M059J (cell line): Measurements from ENCODE around the gene GPT2. TPM values are rescaled to one million over a fixed set of nuclear protein-coding genes. Genes with fewer than 3 reads are reported as not detected.
"Not testable (repeated sequence)": the region's sequence is repeated elsewhere in the genome, so short reads cannot be mapped to it uniquely, and the experiment has no call there.

Experiments
- DNase-seq: peaks from one replicate; pipeline ENCODE4 v3.0.0-alpha.2; 2012; ENCODE audit warnings: low read depth
- total RNA-seq: library from RNA; depleted of rRNA; stranded (reverse); fragments of >200 nt; shearing (Covaris generic); gene quantifications from 2 replicates; pipeline ENCODE4 v1.2.3, GENCODE V29; 2014

GPT2 gene
- total RNA-seq, 1 experiment from 2014 or later: 31.7 TPM

DNA sequence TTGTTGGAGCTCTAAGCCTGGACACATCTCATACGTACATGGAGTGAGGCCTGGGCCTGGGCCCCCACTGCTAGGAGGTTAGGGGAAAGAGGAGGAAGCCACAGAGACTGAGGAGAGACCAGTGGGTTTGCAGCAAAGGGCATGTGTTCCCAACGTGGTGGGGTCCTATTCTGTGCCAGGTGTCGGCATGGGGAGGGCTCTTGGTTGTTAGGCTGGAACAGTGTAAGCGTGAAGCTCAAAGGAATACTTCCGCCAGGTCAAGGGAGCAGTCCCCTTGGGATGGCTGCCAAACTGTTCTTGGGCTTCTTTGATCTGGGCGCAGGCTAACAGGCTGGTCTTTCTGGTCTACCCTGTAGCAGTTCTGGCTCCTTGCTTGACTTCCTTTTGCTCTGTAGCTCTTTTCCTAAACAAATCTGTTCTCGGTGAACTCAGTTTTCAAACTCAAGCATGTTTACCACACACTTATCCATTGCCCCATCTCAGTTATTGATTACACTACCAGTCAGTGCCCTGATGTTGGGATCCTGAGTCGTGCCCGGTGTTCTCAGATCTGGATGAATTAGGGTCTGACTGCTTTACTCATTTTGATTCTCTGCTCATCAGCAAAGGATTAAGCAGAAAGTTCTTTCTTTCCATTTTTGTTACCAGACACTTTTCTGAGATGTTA is 36.4 kb downstream of the GPT2 start:
- no peak for DNase-seq

DNA sequence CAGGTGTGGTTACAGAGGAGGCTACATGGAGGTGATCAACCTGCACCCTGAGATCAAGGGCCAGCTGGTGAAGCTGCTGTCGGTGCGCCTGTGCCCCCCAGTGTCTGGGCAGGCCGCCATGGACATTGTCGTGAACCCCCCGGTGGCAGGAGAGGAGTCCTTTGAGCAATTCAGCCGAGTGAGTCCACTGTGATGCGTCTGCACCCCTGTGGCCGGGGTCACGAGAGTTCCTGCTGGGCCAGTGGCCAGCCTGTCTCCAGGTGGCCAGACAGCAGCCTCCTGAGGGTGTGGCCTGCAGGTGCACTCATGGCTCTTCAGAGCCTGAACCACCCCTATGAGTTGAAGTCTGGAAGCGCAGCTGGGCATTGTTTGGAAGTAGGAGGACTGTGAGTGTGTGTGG is 38.1 kb downstream of the GPT2 start:
- no peak for DNase-seq

DNA sequence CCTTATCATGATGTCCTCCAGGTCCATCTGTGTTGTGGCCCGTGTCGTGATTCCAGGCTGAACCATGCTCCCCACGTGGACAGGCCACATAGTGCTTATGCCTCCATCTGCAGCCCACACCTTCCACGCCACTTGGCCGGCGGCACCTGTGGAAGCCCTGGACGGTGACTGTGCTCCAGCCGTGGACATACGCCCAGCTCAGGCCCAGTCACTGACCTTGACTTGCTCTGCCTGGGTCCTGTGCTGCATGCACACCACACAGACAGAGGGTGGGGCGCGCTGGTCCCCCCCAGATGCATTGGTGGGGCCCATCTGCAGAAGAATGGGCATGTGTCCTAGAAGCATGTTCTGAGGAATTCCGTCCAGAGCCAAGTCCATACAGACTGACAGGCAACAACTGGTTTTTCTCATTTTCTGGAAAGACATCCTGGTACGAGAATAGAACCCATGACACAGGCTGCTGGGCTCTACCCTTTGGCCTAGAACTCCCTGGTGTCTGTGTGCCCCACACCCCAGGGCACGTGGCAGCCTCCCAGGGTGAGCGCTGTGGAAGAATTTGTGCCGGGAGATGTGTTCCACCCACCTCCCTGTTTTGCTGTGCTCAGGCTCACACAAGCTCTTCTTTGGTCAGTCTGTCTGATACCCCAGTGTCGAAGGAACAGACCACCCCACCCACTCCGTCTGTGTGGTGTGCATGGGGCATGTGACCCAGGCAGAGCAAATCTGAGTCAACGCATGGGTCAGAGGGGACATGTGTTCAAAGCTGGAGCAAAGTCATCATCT is 39.5 kb downstream of the GPT2 start:
- DNase-seq: no peak

DNA sequence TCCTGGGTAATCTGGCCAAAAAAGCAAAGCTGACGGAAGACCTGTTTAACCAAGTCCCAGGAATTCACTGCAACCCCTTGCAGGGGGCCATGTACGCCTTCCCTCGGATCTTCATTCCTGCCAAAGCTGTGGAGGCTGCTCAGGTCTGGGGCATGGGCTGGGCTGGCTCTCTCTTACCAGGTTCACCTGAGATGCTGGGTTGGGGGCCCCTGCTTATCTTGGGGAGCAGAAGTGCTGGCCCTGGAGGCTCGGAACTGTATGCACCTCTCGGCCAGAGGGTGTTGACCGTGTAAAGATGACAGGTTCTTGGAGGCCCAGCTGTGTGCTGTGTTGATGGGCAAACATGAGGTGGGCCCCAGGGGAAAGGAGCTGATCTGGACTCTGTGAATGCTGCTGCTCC is 40.2 kb downstream of the GPT2 start:
- no peak for DNase-seq

DNA sequence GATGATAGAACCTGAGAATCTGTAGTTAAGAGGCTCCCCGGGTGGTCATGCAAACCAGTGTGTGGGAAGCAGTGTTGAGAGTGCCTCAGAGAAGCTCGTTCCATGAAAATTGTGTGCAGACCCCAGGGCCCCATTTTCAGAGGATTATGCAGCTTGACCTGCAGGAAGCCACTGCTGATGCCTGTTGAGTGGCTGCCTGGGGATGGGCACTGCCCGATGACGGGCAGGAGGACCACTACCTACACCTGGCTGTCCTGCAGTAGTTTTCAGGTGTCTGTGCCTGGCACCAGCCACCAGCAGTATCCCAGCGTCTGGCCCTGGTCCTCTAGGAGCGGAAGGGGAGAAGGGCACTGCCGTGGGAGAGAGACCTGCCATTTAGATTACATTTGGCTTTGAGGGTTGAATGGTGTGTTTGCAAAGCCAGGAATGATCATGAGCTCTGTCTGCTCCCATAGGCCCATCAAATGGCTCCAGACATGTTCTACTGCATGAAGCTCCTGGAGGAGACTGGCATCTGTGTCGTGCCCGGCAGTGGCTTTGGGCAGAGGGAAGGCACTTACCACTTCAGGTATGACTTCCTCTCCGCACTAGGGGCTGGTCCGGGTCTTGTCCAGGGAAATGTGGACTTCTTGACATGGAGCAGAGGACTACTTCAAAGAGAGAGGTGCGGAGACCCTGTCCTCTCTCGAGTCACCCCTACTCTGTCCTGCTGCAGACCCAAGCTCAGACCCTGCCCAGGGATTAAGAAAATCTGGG is 42.5 kb downstream of the GPT2 start:
- DNase-seq: no peak

DNA sequence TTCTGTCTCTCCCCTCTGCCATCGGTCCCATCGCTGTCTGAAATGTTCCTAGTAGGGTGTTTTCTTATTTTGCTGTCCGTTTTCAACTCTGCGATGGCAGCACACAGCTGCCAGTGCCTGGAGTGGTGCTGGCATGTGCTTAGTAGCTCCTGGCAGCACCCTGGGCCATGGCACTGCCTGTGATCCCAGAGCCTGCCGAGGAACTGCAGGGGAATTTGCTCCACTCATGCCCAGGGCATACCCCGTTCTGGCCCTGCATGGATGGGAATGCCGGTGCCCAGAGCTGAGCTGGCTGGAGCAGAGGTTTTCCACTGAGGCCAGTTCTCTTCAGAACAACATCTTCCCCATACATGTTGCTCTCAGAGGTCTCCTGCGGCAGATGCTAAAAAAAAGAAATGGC is 43.1 kb downstream of the GPT2 start:
- no peak for DNase-seq

DNA sequence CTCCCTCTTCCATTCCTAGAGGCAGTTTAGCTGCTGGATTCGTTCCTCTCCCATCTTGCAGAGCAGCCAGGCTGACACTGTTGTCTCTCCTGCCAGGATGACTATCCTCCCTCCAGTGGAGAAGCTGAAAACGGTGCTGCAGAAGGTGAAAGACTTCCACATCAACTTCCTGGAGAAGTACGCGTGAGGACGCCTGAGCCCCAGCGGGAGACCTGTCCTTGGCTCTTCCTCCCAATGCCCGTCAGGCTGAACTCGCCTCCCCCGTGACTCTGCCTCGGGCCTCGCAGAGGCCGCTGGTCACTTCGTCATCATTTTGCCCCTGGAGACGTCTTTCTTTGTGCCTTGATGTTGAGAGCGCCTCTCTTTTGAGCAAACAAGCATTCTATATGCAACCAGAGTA is 44.6 kb downstream of the GPT2 start:
- DNase-seq: no peak

DNA sequence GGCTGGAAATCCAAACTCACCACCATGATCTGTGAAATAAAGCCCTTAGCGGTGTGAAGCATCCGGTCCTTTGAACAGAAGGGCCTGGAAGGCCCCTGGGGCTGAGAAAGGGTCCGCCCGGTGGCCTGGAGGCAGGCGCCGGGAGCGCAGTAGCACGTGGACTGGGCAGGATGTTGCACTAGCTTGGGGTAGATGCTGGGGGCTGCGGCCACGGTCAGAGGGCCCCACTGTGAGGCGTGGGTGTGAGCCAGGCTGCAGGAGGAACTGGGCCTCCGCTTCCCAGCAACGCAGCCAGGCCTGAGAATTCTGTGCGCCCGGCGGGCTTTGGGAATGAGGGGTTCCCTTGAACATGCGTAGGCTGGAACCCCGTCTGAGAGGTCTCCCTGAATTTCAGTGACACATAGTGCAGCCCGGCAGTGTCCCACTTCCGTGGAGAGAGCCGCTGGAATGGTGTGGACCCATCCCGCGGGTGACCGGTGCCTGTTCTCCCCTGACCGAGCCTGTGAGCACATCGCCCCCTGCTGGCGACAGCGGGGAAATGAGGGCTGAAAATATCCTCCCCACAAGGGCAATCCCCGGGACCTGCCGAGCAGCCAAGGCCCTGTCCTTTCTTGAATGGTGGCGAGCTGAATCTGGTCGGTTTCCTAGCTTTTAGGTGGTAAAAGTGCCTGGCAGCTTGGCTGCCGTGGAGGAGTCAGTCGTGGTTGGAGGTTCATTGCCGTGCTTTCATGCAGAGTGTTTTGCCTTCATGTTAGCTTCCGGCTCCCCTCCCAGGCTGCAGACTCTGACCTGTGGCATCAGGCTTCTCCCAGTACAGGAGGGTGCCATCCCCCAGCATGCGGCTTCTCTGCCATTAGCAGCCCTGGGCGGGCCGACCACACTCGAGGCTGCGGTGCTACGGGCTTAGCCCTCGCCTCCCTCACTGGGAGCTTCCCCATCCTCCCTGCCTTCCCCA is 45.5 kb downstream of the GPT2 start:
- DNase-seq: peak; percentile 39

DNA sequence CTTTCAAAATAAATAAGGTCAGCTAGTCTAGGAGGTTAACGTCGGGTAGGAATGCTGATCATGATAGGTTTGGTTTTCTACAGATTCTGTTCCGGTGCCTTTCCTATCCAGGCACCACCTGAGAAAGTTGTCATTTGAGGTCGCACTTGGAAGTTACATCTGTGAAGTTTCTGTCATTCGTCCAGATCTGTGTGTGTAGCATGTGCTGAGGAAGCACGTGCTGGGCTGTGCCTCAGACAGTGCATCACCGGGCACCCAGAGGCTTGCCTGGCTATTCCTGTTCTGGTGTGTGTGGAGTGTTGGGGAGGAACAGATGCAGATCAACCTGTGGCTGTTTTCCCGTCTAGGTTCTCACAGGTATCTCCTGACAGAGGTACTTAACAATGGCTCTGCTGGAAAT is 46.7 kb downstream of the GPT2 start:
- no peak for DNase-seq

DNA sequence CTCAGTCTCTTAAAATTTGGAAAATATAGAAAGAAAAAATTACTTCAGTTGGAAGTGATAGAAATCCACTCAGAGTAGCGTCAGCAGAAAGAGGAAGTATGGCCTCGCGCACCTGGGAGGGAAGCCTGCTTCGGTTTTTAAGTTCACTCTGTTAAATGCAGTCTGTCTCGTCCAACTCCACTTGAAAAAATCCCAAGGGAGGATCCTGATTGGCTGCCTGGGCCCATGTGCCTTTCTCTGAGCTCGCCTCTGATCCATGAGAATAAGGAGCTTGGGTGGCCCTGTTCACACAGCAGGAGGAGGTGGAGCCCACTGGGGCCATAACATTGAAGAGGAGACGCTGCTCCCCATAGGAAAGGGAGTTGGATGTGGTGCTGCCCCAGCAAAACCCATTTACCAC is 48.6 kb downstream of the GPT2 start:
- peak; percentile 10 for DNase-seq

DNA sequence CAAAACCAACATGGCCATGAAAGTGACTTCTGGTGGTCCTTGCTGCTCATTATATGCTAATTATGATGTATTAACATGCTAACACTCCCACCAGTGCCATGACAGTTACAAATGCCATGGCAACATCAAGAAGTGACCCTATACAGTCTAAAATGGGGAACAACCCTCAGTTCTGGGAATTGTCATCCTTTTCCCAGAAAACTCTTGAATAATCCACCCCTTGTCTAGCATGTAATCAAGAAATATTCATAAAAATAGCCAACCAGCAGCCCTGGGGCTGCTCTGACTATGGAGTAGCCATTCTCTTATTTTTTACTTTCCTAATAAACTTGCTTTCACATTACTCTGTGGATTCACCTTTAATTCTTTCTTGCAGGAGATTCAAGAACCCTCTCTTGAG is 53.4 kb downstream of the GPT2 start:
- DNase-seq: no peak

DNA sequence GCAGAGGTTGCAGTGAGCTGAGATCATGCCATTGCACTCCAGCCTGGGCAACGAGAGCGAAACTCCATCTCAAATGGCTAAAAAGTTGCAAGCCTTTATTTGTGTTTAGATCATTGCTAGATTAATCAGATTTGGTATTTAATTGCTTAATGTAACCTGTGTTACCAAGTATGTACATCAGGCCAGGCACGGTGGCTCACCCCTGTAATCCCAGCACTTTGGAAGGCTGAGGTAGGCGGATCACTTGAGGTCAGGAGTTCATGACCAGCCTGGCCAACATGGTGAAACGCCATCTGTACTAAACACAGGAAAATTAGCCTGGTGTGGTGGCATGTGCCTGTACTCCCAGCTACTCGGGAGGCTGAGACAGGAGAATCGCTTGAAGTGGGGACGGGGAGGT is 60.6 kb downstream of the GPT2 start:
- DNase-seq: not testable (repeated sequence)

DNA sequence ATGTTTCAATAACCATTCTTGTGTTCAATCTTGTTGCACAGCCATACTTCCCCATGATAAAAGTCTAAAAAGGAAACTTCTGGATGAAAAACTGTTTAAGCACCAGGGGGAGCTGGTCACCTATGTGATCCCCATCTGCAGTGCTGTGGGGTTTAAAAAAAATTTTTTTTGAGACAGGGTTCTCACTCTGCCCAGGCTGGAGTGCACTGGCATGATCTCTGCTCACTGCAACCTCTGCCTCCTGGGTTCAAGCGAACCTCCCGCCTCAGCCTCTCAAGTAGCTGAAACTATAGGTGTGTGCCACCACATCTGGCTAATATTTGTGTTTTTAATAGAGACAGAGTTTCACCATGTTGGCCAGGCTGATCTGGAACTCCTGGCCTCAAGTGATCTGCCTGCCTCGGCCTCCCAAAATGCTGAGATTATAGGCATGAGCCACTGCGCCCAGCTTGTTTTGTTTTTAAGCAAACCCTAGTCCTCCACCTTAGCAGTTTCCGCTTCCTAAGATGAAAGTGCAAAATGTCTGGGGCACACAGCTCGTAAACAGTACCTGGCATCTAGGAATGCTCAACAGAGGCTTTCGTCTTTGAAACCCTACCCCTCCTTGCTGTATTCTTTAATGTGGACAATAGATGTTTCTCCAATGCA is 63.9 kb downstream of the GPT2 start:
- peak; percentile 51 for DNase-seq

DNA sequence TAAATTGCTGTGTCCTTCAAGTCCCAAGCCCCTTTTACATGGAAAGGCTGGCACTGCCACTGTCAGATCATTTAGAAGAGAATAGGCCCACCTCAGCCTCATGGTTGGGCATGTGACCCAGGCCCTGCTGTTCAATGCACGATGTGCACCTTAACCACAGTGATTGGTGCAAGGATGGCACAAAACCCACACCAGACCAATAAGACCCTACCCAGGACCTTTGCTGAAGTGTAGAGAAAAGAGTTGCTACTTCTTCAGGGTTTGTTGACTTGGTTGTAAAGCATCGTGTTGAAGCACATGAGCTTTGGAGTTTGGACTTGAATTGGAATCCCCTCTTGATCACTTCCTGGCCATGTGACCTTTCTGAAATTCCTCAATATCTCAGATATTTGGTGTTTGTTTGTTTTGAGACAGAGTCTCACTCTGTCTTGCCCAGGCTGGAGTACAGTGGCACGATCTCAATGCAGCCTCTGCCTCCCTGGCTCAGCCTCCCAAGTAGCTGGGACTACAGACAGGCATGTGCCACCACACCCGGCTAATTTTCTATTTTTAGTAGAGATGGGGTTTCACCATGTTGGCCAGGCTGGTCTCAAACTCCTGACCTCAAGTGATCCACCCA is 64.5 kb downstream of the GPT2 start:
- no peak for DNase-seq

DNA sequence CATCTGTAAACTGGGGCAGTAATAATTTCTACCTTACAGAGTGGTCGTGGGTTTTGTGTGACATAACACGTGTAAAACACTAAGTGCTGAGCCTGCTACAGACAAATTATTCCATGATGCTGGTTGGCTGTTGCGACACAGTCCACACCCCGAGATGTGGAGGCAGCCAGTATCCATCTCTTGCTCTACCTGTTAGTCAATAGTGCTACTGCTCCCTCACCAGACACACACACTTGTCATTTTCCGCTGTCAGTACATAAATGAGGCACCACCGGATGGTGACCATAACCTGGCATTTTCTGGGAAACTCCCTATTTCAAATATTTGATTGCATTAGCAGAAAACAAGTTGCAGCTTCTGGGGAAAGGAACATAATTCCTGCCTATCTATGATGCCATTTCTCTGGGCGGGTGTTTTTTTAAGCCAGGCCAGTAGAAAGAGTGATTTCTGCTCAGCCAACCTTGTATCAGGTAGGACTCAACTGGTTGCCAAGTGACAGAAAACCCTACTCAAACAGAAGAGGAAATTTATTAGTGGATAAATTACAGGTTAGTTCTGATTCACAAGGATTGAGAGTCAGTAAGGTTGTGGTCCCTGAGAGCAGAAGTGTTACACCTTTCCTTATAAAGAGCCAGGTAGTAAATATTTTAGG is 65.2 kb downstream of the GPT2 start:
- DNase-seq: no peak

DNA sequence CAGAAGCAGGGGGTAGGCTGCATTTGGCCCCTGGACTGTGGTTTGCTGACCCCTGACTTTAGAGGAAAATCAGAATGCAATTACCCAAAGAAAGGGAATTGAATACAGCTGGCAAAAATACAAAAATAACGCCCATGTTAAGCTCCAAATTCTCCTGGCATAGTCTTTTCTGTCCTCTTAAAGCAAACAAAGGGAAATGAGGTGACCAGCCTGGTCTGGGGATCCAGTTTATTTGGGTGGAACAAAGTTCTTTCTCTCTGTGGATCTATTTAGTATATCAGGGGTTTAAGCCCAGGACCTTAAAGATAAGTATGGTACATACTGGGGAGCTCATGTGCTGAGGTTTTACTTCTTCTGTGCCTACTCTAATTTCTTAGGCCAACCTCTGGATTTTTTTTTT is 65.8 kb downstream of the GPT2 start:
- DNase-seq: no peak

DNA sequence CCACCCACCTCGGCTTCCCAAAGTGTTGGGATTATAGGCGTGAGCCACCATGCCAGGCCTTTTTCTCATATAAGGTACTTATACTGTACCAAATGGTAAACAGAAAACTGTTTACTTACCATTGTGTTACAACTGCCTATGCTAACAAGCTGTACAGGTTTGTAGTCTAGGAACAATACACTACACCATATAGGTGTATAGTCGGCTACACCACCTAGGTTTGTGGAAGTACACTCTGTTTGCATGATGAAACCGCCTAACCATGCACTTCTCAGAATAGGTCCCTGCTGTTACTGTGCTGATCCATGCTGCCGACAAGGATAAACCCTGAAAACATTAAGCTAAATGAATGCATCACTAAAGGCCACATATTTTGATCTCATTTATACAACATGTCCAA is 70.4 kb downstream of the GPT2 start:
- no peak for DNase-seq

DNA sequence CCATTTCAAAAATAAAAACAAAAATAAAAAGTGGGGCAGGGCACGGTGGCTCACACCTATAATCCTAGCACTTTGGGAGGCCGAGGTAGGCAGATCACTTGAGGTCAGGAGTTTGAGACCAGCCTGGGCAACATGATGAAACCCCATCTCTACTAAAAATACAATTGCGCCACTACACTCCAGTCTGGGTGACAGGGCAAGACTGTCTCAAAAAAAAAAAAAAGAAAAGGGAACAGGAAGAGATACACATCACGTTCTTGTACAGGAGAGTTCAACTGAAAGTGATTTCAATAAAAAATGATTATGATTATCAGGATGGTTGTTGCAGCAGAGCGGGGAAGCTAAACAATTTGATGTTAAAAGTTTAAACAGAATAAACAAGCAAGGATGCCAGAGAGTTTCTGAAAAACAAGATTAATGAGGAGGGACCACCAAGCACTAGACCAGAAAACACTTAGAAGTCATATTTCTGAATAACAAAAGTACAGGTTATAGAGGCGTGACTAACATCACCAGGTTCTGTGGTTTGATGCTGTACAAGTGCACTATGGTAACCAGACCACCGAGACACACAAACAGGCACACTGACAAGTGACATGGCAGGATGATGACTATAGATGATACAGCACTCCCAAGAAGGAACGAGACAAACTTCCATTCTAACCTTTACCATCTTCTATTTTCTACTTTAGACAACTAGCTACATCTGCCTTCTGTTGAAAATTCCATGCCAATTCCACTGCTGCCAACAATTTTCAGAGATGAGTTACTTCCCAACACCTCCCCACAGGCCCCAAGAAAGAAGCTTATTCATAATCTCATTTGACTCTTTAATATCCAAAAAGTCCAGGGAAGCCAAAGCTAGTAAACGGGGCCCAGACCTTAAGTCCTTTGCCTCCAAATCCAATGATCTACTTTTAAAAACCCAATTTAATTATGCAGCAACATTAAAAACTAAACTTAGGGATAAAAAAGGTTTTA is 77.5 kb downstream of the GPT2 start:
- DNase-seq: no peak

DNA sequence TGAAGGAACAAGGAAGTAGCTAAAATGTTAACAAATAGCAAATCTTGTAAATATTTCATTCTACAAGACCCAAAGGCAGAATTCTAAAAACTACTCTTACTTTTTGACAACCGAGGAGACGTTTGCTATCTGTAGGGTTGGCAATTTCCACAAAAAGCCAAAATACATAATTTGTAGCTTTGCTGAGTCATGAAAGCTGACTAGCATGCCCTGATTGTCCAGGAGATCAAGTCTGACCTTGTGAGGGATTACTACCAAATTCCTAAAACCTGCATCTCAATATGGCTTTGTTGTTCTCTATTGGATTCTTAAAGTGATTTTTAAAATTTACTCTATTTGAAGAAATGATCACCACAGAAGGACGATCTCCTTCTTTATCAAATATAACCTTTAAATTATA is 78.5 kb downstream of the GPT2 start:
- DNase-seq: no peak
